NOMO-1 treated with DMSO at 0.1 percent for 48 hours (cell line): ENCODE measurements around the gene ARFGAP1.
"Not testable (repeated sequence)": the region's sequence is repeated elsewhere in the genome, so short reads cannot be mapped to it uniquely, and the experiment has no call there.

ENCODE experiments used
- DNase-seq: peaks from one replicate; lab custom pipeline; 2025; ENCODE audit not compliant: unreplicated experiment; lab: John Stamatoyannopoulos, UW

ARFGAP1 gene

GRCh38 chr20:63330084-63330760 is 57.6 kb downstream of the ARFGAP1 start:
- DNase-seq: no peak

DNA sequence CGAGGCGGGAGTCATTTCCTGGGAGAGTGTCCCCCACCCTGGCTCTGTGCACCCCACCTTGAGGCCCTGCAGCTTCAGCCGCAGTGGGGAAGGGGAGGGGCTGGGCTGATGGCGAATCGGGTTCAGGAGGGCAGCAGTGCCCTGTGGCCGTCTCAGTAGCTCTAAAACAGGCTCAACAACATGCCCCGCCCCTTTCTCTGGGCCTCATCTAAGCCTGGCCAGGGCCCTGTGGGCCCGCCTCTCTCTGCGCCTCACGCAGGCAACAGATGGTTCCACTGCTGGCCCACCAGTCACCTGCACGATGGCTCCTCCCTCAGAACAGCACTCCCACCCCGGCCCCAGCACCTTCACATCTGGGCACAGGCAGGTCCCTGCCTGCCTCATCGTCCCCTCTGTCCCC is 58.3 kb downstream of the ARFGAP1 start:
- DNase-seq: no peak

DNA sequence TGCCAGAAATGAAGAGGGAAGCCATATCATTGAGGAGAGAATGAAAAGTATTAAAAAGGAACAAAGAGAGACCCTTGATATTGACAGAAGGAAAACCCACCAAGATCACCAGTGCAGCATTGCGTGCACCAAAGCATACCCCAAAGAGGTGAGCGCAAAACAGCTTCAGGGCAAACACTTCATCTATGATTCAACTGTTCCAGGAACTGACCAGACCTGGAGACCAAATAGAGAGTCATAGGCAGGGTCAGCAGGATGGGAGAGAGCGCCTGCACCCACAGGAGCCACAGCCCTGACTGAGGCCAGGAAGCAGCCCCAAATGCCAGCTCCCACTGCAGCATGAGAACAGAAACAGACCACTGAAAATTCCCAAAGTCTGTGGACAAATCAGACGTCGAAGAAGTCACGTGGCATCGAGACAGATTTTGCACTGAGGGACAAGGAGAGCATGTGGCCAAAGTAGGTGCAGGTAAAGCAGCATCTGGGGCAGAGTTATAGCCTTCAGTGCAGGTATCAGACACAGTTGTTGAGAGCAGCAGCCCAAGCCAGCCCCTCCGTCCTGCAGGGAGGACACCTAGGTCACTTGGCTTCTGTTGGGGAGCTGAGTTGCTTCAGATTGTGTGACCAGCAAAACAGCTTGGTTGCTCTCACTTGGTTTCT is 59.3 kb downstream of the ARFGAP1 start:
- no peak for DNase-seq

DNA sequence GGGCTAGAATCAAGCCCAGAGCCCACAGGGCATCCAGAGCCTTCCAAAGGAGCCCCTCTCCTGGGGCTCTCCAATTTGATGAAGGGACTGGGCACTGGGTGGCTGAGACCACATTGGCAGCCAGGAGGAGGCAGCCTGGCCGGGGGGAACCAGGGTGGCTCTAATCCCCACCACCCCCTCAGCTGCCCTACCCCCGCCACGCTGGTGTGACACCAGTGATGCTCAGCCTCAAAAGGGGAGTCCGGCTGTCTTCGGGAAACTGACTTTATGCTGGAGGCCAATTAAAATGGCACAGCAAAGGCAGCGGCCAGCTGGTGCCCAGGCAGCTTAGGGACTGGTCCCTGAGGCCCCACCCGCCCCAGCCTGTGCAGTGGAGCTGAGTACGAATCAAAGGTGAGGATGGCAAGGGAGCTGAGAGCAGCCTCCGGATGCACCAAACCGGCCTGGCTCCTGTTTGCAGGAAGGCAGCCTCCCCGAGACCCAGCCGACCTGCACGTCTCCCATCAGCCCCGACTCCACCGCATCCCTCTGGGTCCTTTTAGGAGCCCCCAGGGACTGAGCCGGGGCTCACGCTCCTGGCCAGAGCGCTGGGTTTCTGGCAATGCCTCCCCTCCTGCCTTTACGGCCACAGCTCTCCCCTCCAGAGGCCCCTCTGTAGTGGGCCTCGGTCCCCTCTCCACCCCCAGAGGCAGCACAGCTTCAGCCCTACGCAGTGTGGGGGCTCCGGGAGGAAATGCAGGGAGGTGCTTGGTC is 60.1 kb downstream of the ARFGAP1 start:
- no peak for DNase-seq

DNA sequence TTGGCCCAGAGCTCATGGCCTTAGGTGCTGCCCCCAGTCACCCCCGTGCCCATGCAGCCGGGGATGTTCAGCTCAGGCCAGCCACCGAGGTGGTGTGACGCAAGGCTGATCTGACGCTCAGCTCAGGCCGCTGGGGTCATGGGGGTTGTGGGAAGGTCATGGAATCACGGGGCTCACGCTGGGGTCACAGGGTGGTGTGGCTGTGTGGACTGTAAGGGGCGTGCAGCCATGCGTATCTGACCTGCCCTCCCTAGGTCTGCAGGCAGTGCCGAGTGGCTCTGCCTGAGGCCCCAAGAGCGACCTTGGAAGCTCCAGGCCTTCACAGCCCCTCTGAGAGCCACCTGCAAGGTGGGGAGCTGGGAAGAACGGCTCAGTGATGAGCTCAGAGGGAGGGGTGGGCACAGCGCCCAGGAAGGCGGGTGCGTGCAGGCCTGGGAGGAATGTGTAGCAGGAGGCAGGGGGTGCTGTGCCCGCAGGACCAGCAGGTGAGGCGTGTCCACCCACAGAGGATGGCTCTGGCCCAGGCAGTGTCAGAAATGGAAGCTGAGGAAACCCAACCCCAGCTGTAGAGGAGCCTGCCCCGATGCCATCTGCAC is 60.7 kb downstream of the ARFGAP1 start:
- no peak for DNase-seq

- DNase-seq: no peak
These were observed 61.7 kb downstream of the ARFGAP1 start for GRCh38 chr20:63334356-63334755.

- not testable (repeated sequence) for DNase-seq
These were observed 62.4 kb downstream of the ARFGAP1 start for GRCh38 chr20:63335060-63335459.

DNA sequence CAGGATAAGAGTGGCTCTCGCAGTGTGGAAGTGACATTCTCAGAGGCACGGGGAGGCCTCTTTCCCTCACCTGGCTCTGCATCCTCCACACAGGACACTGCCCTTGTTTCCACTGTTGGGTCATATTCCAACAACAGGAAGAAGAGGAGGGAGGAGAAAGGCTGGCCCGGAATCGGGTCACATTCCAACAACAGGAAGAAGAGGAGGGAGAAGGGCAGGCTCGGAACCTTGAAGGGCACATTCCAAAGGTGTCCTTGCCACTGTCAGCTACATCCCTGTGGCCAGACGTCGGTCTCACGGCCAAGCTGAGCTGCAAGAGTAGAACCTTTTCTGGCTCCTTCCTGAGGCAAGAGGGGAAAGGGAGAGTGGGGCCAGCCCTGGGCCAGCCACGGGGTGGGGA is 63.1 kb downstream of the ARFGAP1 start:
- DNase-seq: no peak

- no peak for DNase-seq
These were observed 63.7 kb downstream of the ARFGAP1 start for GRCh38 chr20:63336232-63336752.

- no peak for DNase-seq
These were observed 65.3 kb downstream of the ARFGAP1 start for GRCh38 chr20:63337786-63338420.
